Loucy (cell line): ENCODE data around the gene TSTD2.

Experiments used
- H2AFZ ChIP-seq: fragments of 200-600 bp; sonication (generic); 2 replicates; pipeline ENCODE4 v1.6.0; 2016; ENCODE audit warnings: antibody characterized with exemption, mild to moderate bottlenecking, low read length, moderate library complexity
- H3F3A ChIP-seq: fragments of 200-600 bp; 2 replicates; pipeline ENCODE4 v1.6.0; 2016; ENCODE audit warnings: antibody characterized with exemption, low read depth, mild to moderate bottlenecking
- H3K27me3 ChIP-seq: fragments of 200-600 bp; sonication (generic); 2 replicates; pipeline ENCODE4 v1.6.1; 2014; ENCODE audit warnings: low read length, mild to moderate bottlenecking; ENCODE audit not compliant: insufficient read depth, poor library complexity, severe bottlenecking
- H3K36me3 ChIP-seq: fragments of 200-600 bp; sonication (generic); 2 replicates; pipeline ENCODE4 v1.6.1; 2016; ENCODE audit warnings: low read length; ENCODE audit not compliant: insufficient read depth
- H3K4me1 ChIP-seq: fragments of 200-600 bp; sonication (generic); 2 replicates; pipeline ENCODE4 v1.5.1; 2014; ENCODE audit warnings: low read length, mild to moderate bottlenecking; ENCODE audit not compliant: insufficient read depth, poor library complexity, severe bottlenecking
- H3K4me2 ChIP-seq: fragments of 200-600 bp; sonication (generic); 2 replicates; pipeline ENCODE4 v1.6.0; 2014; ENCODE audit warnings: antibody characterized with exemption, low read length, low read depth, mild to moderate bottlenecking; ENCODE audit not compliant: poor library complexity, severe bottlenecking
- H3K4me3 ChIP-seq: fragments of 200-600 bp; sonication (generic); 2 replicates; pipeline ENCODE4 v1.5.1; 2014; ENCODE audit warnings: low read length, mild to moderate bottlenecking, mixed read lengths; ENCODE audit not compliant: poor library complexity, severe bottlenecking
- H3K79me2 ChIP-seq: fragments of 200-600 bp; sonication (generic); 2 replicates; pipeline ENCODE4 v1.6.1; 2014; ENCODE audit warnings: low read length; ENCODE audit not compliant: insufficient read depth
- H3K9ac ChIP-seq: fragments of 200-600 bp; sonication (generic); 2 replicates; pipeline ENCODE4 v1.6.0; 2014; ENCODE audit warnings: mild to moderate bottlenecking, low read depth, low read length, moderate library complexity; ENCODE audit not compliant: poor library complexity, severe bottlenecking
- H3K9me2 ChIP-seq: fragments of 200-600 bp; sonication (generic); replicated peaks from 2 replicates; pipeline ENCODE4 v1.6.1; 2016; ENCODE audit warnings: low read depth, low read length, mixed read lengths
- H3K9me3 ChIP-seq: fragments of 200-600 bp; sonication (generic); 2 replicates; pipeline ENCODE4 v1.6.1; 2014; ENCODE audit warnings: mild to moderate bottlenecking, antibody characterized with exemption, low read length, low read depth; ENCODE audit not compliant: insufficient read depth
- H4K20me1 ChIP-seq: fragments of 200-600 bp; sonication (generic); 2 replicates; pipeline ENCODE4 v1.6.0; 2014; ENCODE audit warnings: antibody characterized with exemption, low read length, mild to moderate bottlenecking; ENCODE audit not compliant: insufficient read depth, poor library complexity, severe bottlenecking
- EZH2phosphoT487 ChIP-seq: fragments of 200-600 bp; IDR thresholded peaks from 2 replicates; pipeline ENCODE4 v1.6.1; 2018; ENCODE audit warnings: antibody characterized with exemption, mild to moderate bottlenecking, moderate library complexity, borderline replicate concordance
- TF ChIP-seq, protein P1 (sequence below): fragments of 200-600 bp; sonication (generic); conservative IDR thresholded peaks from 2 replicates; pipeline ENCODE4 v1.5.1; 2014; ENCODE audit warnings: mild to moderate bottlenecking, antibody characterized with exemption, low read length

Gene TSTD2

DNA sequence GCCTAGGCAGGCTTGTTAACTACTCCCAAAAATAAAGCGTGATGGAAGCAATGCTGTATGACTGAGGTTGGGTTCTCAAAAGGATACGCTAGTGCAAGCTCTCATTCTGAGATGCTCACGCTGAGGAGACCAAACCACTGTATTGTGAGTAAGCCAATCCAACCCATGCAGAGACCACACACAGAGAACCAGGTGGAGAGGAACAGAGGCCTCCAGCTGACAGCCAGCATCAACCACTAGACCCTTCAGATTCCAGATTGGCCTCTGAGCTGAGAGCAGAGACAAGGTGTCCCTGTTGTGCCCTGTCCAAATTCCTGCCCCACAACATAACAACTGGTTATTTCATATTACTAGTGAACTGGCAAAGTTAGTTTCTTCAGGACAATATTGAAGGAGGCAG is 4.5 kb downstream of the TSTD2 start:
- peak overlapping the region; percentile 96 for H3K4me2 ChIP-seq
- no peak for TF ChIP-seq EZH2phosphoT487
- TF ChIP-seq, protein P1, sequence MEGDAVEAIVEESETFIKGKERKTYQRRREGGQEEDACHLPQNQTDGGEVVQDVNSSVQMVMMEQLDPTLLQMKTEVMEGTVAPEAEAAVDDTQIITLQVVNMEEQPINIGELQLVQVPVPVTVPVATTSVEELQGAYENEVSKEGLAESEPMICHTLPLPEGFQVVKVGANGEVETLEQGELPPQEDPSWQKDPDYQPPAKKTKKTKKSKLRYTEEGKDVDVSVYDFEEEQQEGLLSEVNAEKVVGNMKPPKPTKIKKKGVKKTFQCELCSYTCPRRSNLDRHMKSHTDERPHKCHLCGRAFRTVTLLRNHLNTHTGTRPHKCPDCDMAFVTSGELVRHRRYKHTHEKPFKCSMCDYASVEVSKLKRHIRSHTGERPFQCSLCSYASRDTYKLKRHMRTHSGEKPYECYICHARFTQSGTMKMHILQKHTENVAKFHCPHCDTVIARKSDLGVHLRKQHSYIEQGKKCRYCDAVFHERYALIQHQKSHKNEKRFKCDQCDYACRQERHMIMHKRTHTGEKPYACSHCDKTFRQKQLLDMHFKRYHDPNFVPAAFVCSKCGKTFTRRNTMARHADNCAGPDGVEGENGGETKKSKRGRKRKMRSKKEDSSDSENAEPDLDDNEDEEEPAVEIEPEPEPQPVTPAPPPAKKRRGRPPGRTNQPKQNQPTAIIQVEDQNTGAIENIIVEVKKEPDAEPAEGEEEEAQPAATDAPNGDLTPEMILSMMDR = no peak
- no peak overlapping the region for H2AFZ ChIP-seq
- 0 out of 2 replicates have a peak, but pooled peaks cover under 1% of the 10 kb centered on the region for H3F3A ChIP-seq
- peaks cover 18% of the 10 kb centered on the region; the same call in 1 of the 2 replicates for H3K36me3 ChIP-seq
- H3K9me2 ChIP-seq = no peaks in the 10 kb centered on the region
- H4K20me1 ChIP-seq = peaks cover 4% of the 10 kb centered on the region
- H3K4me1 ChIP-seq = peaks cover 28% of the 10 kb centered on the region
- no peaks in the 10 kb centered on the region for H3K9me3 ChIP-seq
- no peak overlapping the region for H3K4me3 ChIP-seq
- H3K9ac ChIP-seq = no peak overlapping the region
- peaks cover 53% of the 10 kb centered on the region for H3K79me2 ChIP-seq
- H3K27me3 ChIP-seq = no peaks in the 10 kb centered on the region

DNA sequence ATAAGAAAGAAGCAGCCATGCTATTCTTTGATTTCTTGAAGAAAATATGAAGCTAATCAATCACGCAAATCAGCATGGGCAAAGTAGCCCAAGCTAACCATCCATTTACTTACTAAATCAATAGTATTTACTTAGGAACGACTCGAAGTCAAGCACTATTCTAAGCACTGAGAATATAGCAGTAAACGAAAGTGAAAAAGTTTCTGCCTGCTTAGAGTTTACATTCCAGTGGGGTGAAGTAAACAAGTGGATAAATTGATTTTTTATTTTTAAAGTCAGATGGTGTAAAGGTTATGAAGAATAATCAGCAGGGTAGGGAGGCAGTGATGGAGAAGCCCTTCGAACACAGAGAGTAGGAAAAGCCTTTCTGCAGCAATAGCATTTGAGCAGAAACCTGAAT is 5.5 kb downstream of the TSTD2 start:
- no peaks in the 10 kb centered on the region for H3F3A ChIP-seq
- no peak overlapping the region for H3K4me3 ChIP-seq
- H2AFZ ChIP-seq = no peak overlapping the region
- TF ChIP-seq, protein P1 = no peak
- no peak for TF ChIP-seq EZH2phosphoT487
- H3K4me2 ChIP-seq = no peak overlapping the region
- H4K20me1 ChIP-seq = peaks cover 4% of the 10 kb centered on the region
- H3K9ac ChIP-seq = no peak overlapping the region
- no peaks in the 10 kb centered on the region for H3K27me3 ChIP-seq
- peaks cover 18% of the 10 kb centered on the region; the same call in 1 of the 2 replicates for H3K36me3 ChIP-seq
- H3K9me3 ChIP-seq = no peaks in the 10 kb centered on the region
- H3K4me1 ChIP-seq = peaks cover 28% of the 10 kb centered on the region
- H3K9me2 ChIP-seq = no peaks in the 10 kb centered on the region
- peaks cover 51% of the 10 kb centered on the region for H3K79me2 ChIP-seq

DNA sequence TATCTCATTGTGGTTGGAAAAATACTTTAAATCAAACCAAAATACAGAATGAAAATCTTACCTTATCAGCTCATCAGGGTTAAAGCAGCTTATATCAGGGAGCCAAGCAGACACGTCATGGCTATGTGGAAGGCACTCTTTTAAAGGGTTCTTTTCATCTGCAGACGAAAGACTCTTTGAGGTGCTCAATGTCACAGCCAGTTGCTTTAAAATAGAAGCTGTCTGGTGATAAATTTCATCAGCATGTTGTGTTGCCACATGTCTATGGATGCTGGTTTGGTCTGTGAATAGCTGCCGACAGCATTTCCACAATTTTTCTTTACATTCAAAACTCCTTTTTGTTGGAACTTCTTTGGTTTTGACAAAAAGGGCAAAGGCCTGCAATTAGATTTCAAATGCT is 7.5 kb downstream of the TSTD2 start:
- no peak overlapping the region for H3K4me2 ChIP-seq

More for the DNA sequence above, 7.5 kb downstream of the TSTD2 start:
- Histone ChIP-seq H2AFZ (no peak overlapping the region), H3K9me2 (no peaks in the 10 kb centered on the region), H3F3A (no peaks in the 10 kb centered on the region), H3K9me3 (no peaks in the 10 kb centered on the region), H3K36me3 (peaks cover 18% of the 10 kb centered on the region; the same call in 1 of the 2 replicates), H4K20me1 (peaks cover 4% of the 10 kb centered on the region), H3K79me2 (peaks cover 31% of the 10 kb centered on the region; the same call in 1 of the 2 replicates), H3K27me3 (no peaks in the 10 kb centered on the region), H3K9ac (no peak overlapping the region), H3K4me1 (peaks cover 17% of the 10 kb centered on the region), H3K4me3 (no peak overlapping the region)
- TF ChIP-seq EZH2phosphoT487 = no peak
- TF ChIP-seq, protein P1 = no peak
